Measurements from ENCODE around the gene EFL1. TPM values are rescaled to one million over a fixed set of nuclear protein-coding genes. Genes with fewer than 3 reads are reported as not detected.
"Not testable (repeated sequence)": the region's sequence is repeated elsewhere in the genome, so short reads cannot be mapped to it uniquely, and the experiment has no call there.

EFL1 gene
- total and polyA plus RNA-seq, 2 of the 4 experiments (the other 2 are of a cell fraction) = 10.1 to 24.6 TPM

DNA sequence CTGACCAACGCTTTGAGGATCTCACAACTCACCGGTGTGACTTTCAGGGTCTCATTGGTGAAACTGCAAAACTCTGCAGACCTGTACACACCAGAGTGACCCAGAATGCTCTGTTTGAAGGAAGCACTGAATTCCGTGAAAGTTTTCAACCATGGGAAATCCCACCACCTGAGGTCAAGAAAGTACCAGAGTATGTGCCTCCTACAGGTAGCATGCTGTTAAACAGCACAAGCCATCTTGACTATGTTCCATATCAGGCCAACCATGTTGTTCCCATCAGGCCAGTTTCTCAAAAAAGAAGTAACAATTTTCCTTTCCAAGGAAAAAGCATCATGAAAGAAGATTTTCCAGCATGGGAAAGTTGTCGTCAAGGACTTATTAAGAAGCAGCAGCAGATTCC, 19.9 kb upstream of the EFL1 start:
- H4K20me1 ChIP-seq (ENCODE audit: insufficient read depth, low read length); H3K27ac ChIP-seq (ENCODE audit: insufficient read depth, low read length); H3K56ac ChIP-seq (ENCODE audit: extremely low read depth, insufficient read depth, low read length); H2BK120ac ChIP-seq (ENCODE audit: low read depth, low read length); H3K23ac ChIP-seq (ENCODE audit: low read depth, low read length); POLR2A ChIA-PET (ENCODE audit: unreplicated experiment); H4K91ac ChIP-seq (ENCODE audit: insufficient read depth, low read depth, low read length); H4K8ac ChIP-seq (ENCODE audit: low read depth in 2 of 2, low read length in 2 of 2); in situ Hi-C loops (cut with MboI; ENCODE audit: low sequenced_read_pairs); H3K27me3 ChIP-seq (ENCODE audit: control insufficient read depth, insufficient read depth, low read length); H2BK20ac ChIP-seq (ENCODE audit: low read depth, low read length); H3K4ac ChIP-seq (ENCODE audit: low read depth, low read length); H3K14ac ChIP-seq (replicated peaks; ENCODE audit: low read depth, low read length); ATAC-seq (ENCODE audit: low read depth); dilution Hi-C loops (cut with HindIII; ENCODE audit: low sequenced_read_pairs, unreplicated experiment); H4K5ac ChIP-seq (ENCODE audit: low read depth, low read length); H2AFZ ChIP-seq (replicated peaks; ENCODE audit: low read length, poor library complexity); H3K36me3 ChIP-seq (ENCODE audit: control insufficient read depth, insufficient read depth, low read length); H2AK9ac ChIP-seq (replicated peaks; ENCODE audit: low read depth, low read length, poor library complexity); H3K9ac ChIP-seq (ENCODE audit: low read depth, low read length); H3K4me3 ChIP-seq (ENCODE audit: insufficient read depth, low read depth, low read length); DNase-seq; intact Hi-C loops (cut with micrococcal nuclease); H3K18ac ChIP-seq (ENCODE audit: low read depth, low read length); H2BK5ac ChIP-seq (ENCODE audit: low read depth, low read length, poor library complexity, severe bottlenecking); CTCF ChIA-PET; H2BK15ac ChIP-seq (ENCODE audit: low read depth, low read length); H3K4me1 ChIP-seq (ENCODE audit: control insufficient read depth, insufficient read depth, low read length); BruUV-seq (replicated peaks); H2AK5ac ChIP-seq (ENCODE audit: low read depth, low read length); H3K9me3 ChIP-seq (ENCODE audit: control insufficient read depth, insufficient read depth, low read length); H3K79me1 ChIP-seq (ENCODE audit: low read depth in 1 of 2, low read length in 2 of 2); H3K4me2 ChIP-seq (ENCODE audit: low read depth, low read length); H3K9me1 ChIP-seq (ENCODE audit: insufficient read depth, low read length): not testable (repeated sequence)
- no CpG with 5 or more reads among the region's 4 CpGs for WGBS, 2 experiments (ENCODE audit: extremely low coverage in 2 of 2, insufficient read length in 1 of 2)
